H9 (cell line): ENCODE results near the gene ADGB. TPM values are rescaled to one million over a fixed set of nuclear protein-coding genes. Genes with fewer than 3 reads are reported as not detected.

Experiments used
- DNase-seq: peaks from one replicate; pipeline ENCODE4 v3.0.0-alpha.2; 2017
- H2AFZ ChIP-seq: one replicate; pipeline ENCODE4 v1.6.1; 2013; ENCODE audit warnings: mild to moderate bottlenecking, low read length, control low read depth, moderate library complexity
- H2AK5ac ChIP-seq: 2 replicates; pipeline ENCODE4 v1.6.1; 2013; ENCODE audit warnings: low read length, control low read depth, mixed read lengths; ENCODE audit not compliant: insufficient read length
- H2BK120ac ChIP-seq: one replicate; pipeline ENCODE4 v1.6.1; 2013; ENCODE audit warnings: low read depth, mild to moderate bottlenecking, low read length, control low read depth, inconsistent platforms; ENCODE audit not compliant: poor library complexity, severe bottlenecking
- H2BK12ac ChIP-seq: 2 replicates; pipeline ENCODE4 v1.6.1; 2013; ENCODE audit warnings: low read length, control low read depth, mixed read lengths, low read depth; ENCODE audit not compliant: insufficient read length
- H2BK15ac ChIP-seq: 2 replicates; pipeline ENCODE4 v1.6.1; 2013; ENCODE audit warnings: low read depth, low read length, control low read depth
- H2BK20ac ChIP-seq: one replicate; pipeline ENCODE4 v1.6.1; 2013; ENCODE audit warnings: low read depth, mild to moderate bottlenecking, low read length, control low read depth, inconsistent platforms; ENCODE audit not compliant: poor library complexity, severe bottlenecking
- H2BK5ac ChIP-seq: 2 replicates; pipeline ENCODE4 v1.6.1; 2013; ENCODE audit warnings: low read length, control low read depth, mixed read lengths; ENCODE audit not compliant: insufficient read length
- H3K14ac ChIP-seq: 2 replicates; pipeline ENCODE4 v1.6.1; 2013; ENCODE audit warnings: low read length, control low read depth; ENCODE audit not compliant: insufficient read depth
- H3K18ac ChIP-seq: 2 replicates; pipeline ENCODE4 v1.6.1; 2013; ENCODE audit warnings: low read depth, mild to moderate bottlenecking, mixed read lengths, low read length, control low read depth; ENCODE audit not compliant: insufficient read length
- H3K23ac ChIP-seq: 2 replicates; pipeline ENCODE4 v1.6.1; 2013; ENCODE audit warnings: low read length, control low read depth, mixed read lengths, low read depth; ENCODE audit not compliant: insufficient read length
- H3K23me2 ChIP-seq: 2 replicates; pipeline ENCODE4 v1.6.1; 2013; ENCODE audit warnings: low read depth, mild to moderate bottlenecking, mixed read lengths, low read length, control low read depth; ENCODE audit not compliant: insufficient read length, poor library complexity, severe bottlenecking
- H3K27ac ChIP-seq: 2 replicates; pipeline ENCODE4 v1.5.1; 2013; ENCODE audit warnings: low read length, control low read depth, mixed read lengths, low read depth; ENCODE audit not compliant: insufficient read length
- H3K27me3 ChIP-seq: 2 replicates; pipeline ENCODE4 v1.6.1; 2013; ENCODE audit warnings: low read length, control low read depth, inconsistent platforms; ENCODE audit not compliant: insufficient read depth
- H3K4ac ChIP-seq: 2 replicates; pipeline ENCODE4 v1.6.1; 2013; ENCODE audit warnings: low read depth, mild to moderate bottlenecking, control low read depth, inconsistent platforms, low read length, moderate library complexity
- H3K4me1 ChIP-seq: 2 replicates; pipeline ENCODE4 v1.6.1; 2013; ENCODE audit warnings: low read length, control low read depth, inconsistent platforms; ENCODE audit not compliant: insufficient read depth
- H3K4me2 ChIP-seq: 2 replicates; pipeline ENCODE4 v1.6.1; 2013; ENCODE audit warnings: low read length, control low read depth, mixed read lengths; ENCODE audit not compliant: insufficient read length, insufficient read depth
- H3K56ac ChIP-seq: 2 replicates; pipeline ENCODE4 v1.6.1; 2013; ENCODE audit warnings: low read depth, mild to moderate bottlenecking, mixed read lengths, low read length, control low read depth; ENCODE audit not compliant: insufficient read length
- H3K79me1 ChIP-seq: 2 replicates; pipeline ENCODE4 v1.6.1; 2013; ENCODE audit warnings: low read depth, mild to moderate bottlenecking, moderate library complexity, low read length, control low read depth, inconsistent platforms; ENCODE audit not compliant: insufficient read depth, poor library complexity, severe bottlenecking
- H3K79me2 ChIP-seq: 2 replicates; pipeline ENCODE4 v1.6.1; 2013; ENCODE audit warnings: low read length, control low read depth, inconsistent platforms; ENCODE audit not compliant: insufficient read depth
- H3K9ac ChIP-seq: 2 replicates; pipeline ENCODE4 v1.6.1; 2013; ENCODE audit warnings: low read length, control low read depth, mixed read lengths; ENCODE audit not compliant: insufficient read length; ENCODE audit errors: extremely low read depth
- H3K9me3 ChIP-seq: one replicate; pipeline ENCODE4 v1.6.1; 2013; ENCODE audit warnings: low read depth, low read length, inconsistent platforms; ENCODE audit not compliant: control insufficient read depth
- H3T11ph ChIP-seq: one replicate; pipeline ENCODE4 v1.6.1; 2013; ENCODE audit warnings: mild to moderate bottlenecking, low read length, control low read depth, inconsistent platforms
- H4K20me1 ChIP-seq: one replicate; pipeline ENCODE4 v1.6.1; 2013; ENCODE audit not compliant: control insufficient read depth, insufficient read length, insufficient read depth
- H4K5ac ChIP-seq: 2 replicates; pipeline ENCODE4 v1.6.1; 2013; ENCODE audit warnings: low read depth, mild to moderate bottlenecking, mixed read lengths, low read length, control low read depth; ENCODE audit not compliant: insufficient read length
- H4K8ac ChIP-seq: replicated peaks from 2 replicates; pipeline ENCODE4 v1.6.1; 2013; ENCODE audit warnings: low read length, control low read depth, mixed read lengths, low read depth; ENCODE audit not compliant: insufficient read length
- H4K91ac ChIP-seq: 2 replicates; pipeline ENCODE4 v1.6.1; 2013; ENCODE audit warnings: low read depth, mild to moderate bottlenecking, moderate library complexity, mixed read lengths, low read length, control low read depth; ENCODE audit not compliant: insufficient read length
- H3K27ac Mint-ChIP-seq, 3 experiments: 2 replicates in 2 of 3; 3 replicates in 1 of 3; pipeline ENCODE4 v1.8.0; 2020 to 2021; ENCODE audit warnings: mixed read lengths in 3 of 3, mild to moderate bottlenecking in 1 of 3, moderate library complexity in 1 of 3
- H3K27me3 Mint-ChIP-seq: 2 replicates; pipeline ENCODE4 v1.8.0; 2021; ENCODE audit warnings: low read depth, mild to moderate bottlenecking, moderate library complexity, mixed read lengths
- H3K36me3 Mint-ChIP-seq, 3 experiments: 2 replicates in 2 of 3; 3 replicates in 1 of 3; pipeline ENCODE4 v1.8.0; 2020 to 2021; ENCODE audit warnings: low read depth in 3 of 3, mixed read lengths in 3 of 3; ENCODE audit not compliant: insufficient read depth in 1 of 3
- H3K4me1 Mint-ChIP-seq, 2 experiments: 2 replicates each; pipeline ENCODE4 v1.8.0; 2020; ENCODE audit warnings: mixed read lengths in 2 of 2
- H3K4me3 Mint-ChIP-seq, 2 experiments: 2 replicates in 1 of 2; 3 replicates in 1 of 2; pipeline ENCODE4 v1.8.0; 2020 to 2021; ENCODE audit warnings: mild to moderate bottlenecking in 2 of 2, mixed read lengths in 2 of 2, moderate library complexity in 1 of 2
- H3K9me3 Mint-ChIP-seq, 2 experiments: 2 replicates in 1 of 2; 3 replicates in 1 of 2; pipeline ENCODE4 v1.8.0; 2020; ENCODE audit warnings: mild to moderate bottlenecking in 2 of 2, mixed read lengths in 2 of 2, moderate library complexity in 1 of 2
- WGBS: extraction: QIAGEN DNeasy Blood & Tissue Kit; methylation state at CpG from one replicate; pipeline ENCODE4 v1.1.7; 2013; ENCODE audit warnings: missing lambda C conversion rate, low lambda C conversion rate, mixed read lengths; ENCODE audit not compliant: insufficient read length; ENCODE audit errors: extremely low coverage; 5-methylcytosine and 5-hydroxymethylcytosine counted together
- total RNA-seq: library from RNA; stranded (reverse); gene quantifications from 2 replicates; pipeline ENCODE4 v1.2.1, GENCODE V29; 2021
- TF ChIP-seq, protein P1 (sequence below): fragments of 200-600 bp; sonication (generic); conservative IDR thresholded peaks from 3 replicates; pipeline ENCODE4 v1.8.0; 2021; ENCODE audit warnings: antibody characterized with exemption, mild to moderate bottlenecking

The ADGB gene
- total RNA-seq, 1 experiment from 2014 or later, result not detected

GRCh38 chr6:146553377-146554135, 45.2 kb upstream of the ADGB start:
- Histone ChIP-seq H2BK120ac (no peak overlapping the region), H3K79me2 (no peaks in the 10 kb centered on the region), H3K56ac (no peak overlapping the region), H3K23ac (no peak overlapping the region), H4K5ac (no peak overlapping the region), H4K20me1 (no peaks in the 10 kb centered on the region), H3K14ac (no peak overlapping the region), H2AK5ac (no peak overlapping the region), H3K4ac (no peak overlapping the region), H2BK15ac (no peak overlapping the region), H2AFZ (no peak overlapping the region), H4K91ac (no peak overlapping the region), H3K79me1 (no peaks in the 10 kb centered on the region), H3K9ac (no peak overlapping the region), H2BK12ac (no peak overlapping the region), H3K23me2 (no peaks in the 10 kb centered on the region), H2BK5ac (no peak overlapping the region), H2BK20ac (no peak overlapping the region), H3K18ac (no peak overlapping the region), H4K8ac (no peak overlapping the region), H3K27ac (no peak overlapping the region), H3K27me3 (no peaks in the 10 kb centered on the region), H3T11ph (no peak overlapping the region), H3K9me3 (no peaks in the 10 kb centered on the region), H3K4me2 (no peak overlapping the region), H3K4me1 (no peaks in the 10 kb centered on the region)
- no peaks in the 10 kb centered on the region for H3K9me3 Mint-ChIP-seq
- H3K4me1 Mint-ChIP-seq, result no peaks in the 10 kb centered on the region
- TF ChIP-seq, protein P1, sequence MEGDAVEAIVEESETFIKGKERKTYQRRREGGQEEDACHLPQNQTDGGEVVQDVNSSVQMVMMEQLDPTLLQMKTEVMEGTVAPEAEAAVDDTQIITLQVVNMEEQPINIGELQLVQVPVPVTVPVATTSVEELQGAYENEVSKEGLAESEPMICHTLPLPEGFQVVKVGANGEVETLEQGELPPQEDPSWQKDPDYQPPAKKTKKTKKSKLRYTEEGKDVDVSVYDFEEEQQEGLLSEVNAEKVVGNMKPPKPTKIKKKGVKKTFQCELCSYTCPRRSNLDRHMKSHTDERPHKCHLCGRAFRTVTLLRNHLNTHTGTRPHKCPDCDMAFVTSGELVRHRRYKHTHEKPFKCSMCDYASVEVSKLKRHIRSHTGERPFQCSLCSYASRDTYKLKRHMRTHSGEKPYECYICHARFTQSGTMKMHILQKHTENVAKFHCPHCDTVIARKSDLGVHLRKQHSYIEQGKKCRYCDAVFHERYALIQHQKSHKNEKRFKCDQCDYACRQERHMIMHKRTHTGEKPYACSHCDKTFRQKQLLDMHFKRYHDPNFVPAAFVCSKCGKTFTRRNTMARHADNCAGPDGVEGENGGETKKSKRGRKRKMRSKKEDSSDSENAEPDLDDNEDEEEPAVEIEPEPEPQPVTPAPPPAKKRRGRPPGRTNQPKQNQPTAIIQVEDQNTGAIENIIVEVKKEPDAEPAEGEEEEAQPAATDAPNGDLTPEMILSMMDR, result no peak
- no peak overlapping the region; a peak in 1 of 5 replicates for H3K4me3 Mint-ChIP-seq
- H3K27ac Mint-ChIP-seq, result no peak overlapping the region
- DNase-seq, result no peak
- H3K27me3 Mint-ChIP-seq, result no peaks in the 10 kb centered on the region
- peaks cover 0 to 21% (median 12%) of the 10 kb centered on the region in 3 experiments; a peak in 5 of 7 replicates for H3K36me3 Mint-ChIP-seq
- WGBS, result no CpG with 5 or more reads among the region's 7 CpGs
